Ishikawa (cell line): ENCODE results near the gene MICAL3.

Experiments
- CEBPB ChIP-seq: IDR thresholded peaks from 2 replicates; pipeline ENCODE4 v1.6.1; 2012
- CREB1 ChIP-seq: IDR thresholded peaks from 2 replicates; pipeline ENCODE4 v1.6.1; 2012; ENCODE audit warnings: low read depth
- EGR1 ChIP-seq: IDR thresholded peaks from 2 replicates; pipeline ENCODE4 v1.6.1; 2012
- EP300 ChIP-seq: IDR thresholded peaks from 2 replicates; pipeline ENCODE4 v1.6.1; 2012; ENCODE audit warnings: borderline replicate concordance
- FOXM1 ChIP-seq: IDR thresholded peaks from 2 replicates; pipeline ENCODE4 v1.6.1; 2012; ENCODE audit warnings: low read depth, borderline replicate concordance
- MAX ChIP-seq: IDR thresholded peaks from 2 replicates; pipeline ENCODE4 v1.6.1; 2012
- NFIC ChIP-seq: IDR thresholded peaks from 2 replicates; pipeline ENCODE4 v1.6.1; 2012
- RAD21 ChIP-seq: IDR thresholded peaks from 2 replicates; pipeline ENCODE4 v1.6.1; 2012; ENCODE audit warnings: low read depth
- REST ChIP-seq: IDR thresholded peaks from 2 replicates; pipeline ENCODE4 v1.6.1; 2012; ENCODE audit warnings: low read depth, mild to moderate bottlenecking
- TAF1 ChIP-seq: IDR thresholded peaks from 2 replicates; pipeline ENCODE4 v1.6.1; 2012; ENCODE audit warnings: low read depth, mild to moderate bottlenecking
- TCF12 ChIP-seq: IDR thresholded peaks from 2 replicates; pipeline ENCODE4 v1.6.1; 2012; ENCODE audit warnings: low read depth
- TEAD4 ChIP-seq: IDR thresholded peaks from 2 replicates; pipeline ENCODE4 v1.6.1; 2012
- USF1 ChIP-seq: IDR thresholded peaks from 2 replicates; pipeline ENCODE4 v1.6.1; 2012
- YY1 ChIP-seq: IDR thresholded peaks from 2 replicates; pipeline ENCODE4 v1.6.1; 2012; ENCODE audit warnings: low read depth
- ZBTB7A ChIP-seq: IDR thresholded peaks from 2 replicates; pipeline ENCODE4 v1.6.1; 2012; ENCODE audit warnings: low read depth

MICAL3 gene

GRCh38 chr22:17892376-17892775, 132.0 kb downstream of the MICAL3 start:
- TF ChIP-seq CEBPB (no peak), MAX (no peak), YY1 (no peak), NFIC (no peak), EP300 (no peak), TEAD4 (no peak), FOXM1 (no peak), ZBTB7A (no peak)

GRCh38 chr22:17891481-17892167, 132.7 kb downstream of the MICAL3 start:
- TF ChIP-seq NFIC: no peak
- TF ChIP-seq TAF1: no peak
- TF ChIP-seq REST: no peak
- TF ChIP-seq YY1: no peak
- no peak for TF ChIP-seq ZBTB7A
- TF ChIP-seq USF1: no peak
- TF ChIP-seq EGR1: no peak
- no peak for TF ChIP-seq CEBPB
- TF ChIP-seq MAX: no peak
- no peak for TF ChIP-seq RAD21
- no peak for TF ChIP-seq TEAD4
- TF ChIP-seq CREB1: no peak
- no peak for TF ChIP-seq EP300
- no peak for TF ChIP-seq FOXM1
- no peak for TF ChIP-seq TCF12

GRCh38 chr22:17890892-17891291, 133.5 kb downstream of the MICAL3 start:
- TF ChIP-seq TCF12 (no peak), FOXM1 (no peak), USF1 (no peak), ZBTB7A (no peak), TEAD4 (no peak), REST (no peak), CEBPB (no peak), CREB1 (no peak), EGR1 (no peak), MAX (no peak), RAD21 (no peak), NFIC (no peak), TAF1 (no peak), YY1 (no peak), EP300 (no peak)

GRCh38 chr22:17890245-17890671, 134.1 kb downstream of the MICAL3 start:
- no peak for TF ChIP-seq CREB1
- TF ChIP-seq ZBTB7A: no peak

- TF ChIP-seq EGR1: no peak
- no peak for TF ChIP-seq CEBPB
- TF ChIP-seq CREB1: no peak
- TF ChIP-seq YY1: no peak
- TF ChIP-seq ZBTB7A: no peak
- TF ChIP-seq TAF1: no peak
- TF ChIP-seq TEAD4: no peak
- no peak for TF ChIP-seq EP300
- TF ChIP-seq MAX: no peak
- no peak for TF ChIP-seq FOXM1
- TF ChIP-seq REST: no peak
- TF ChIP-seq TCF12: no peak
- TF ChIP-seq RAD21: no peak
- no peak for TF ChIP-seq NFIC
These were observed 135.5 kb downstream of the MICAL3 start for GRCh38 chr22:17888855-17889254.
